ENCODE data around the gene ARFGEF2.
"Not testable (repeated sequence)": the region's sequence is repeated elsewhere in the genome, so short reads cannot be mapped to it uniquely, and the experiment has no call there.

ARFGEF2 gene

DNA sequence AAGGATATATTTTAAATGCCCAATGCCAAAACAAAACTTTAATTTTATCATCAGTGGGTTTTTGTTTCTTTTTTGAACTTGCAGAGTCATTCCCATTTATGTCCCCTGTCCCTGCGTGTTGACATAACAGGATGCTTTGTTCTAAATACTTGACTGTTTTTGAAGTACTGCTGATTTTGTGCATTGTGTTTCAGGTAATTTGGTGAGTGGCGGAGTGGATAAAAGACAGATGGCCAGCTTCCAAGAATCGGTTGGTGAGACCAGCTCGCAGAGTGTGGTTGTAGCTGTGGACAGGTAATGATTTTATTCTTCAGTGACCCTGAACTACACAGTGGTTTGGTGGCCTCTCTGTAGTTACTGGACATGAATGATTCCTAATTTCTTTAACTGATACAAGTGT lies 74.1 kb downstream of the ARFGEF2 start:
- DNase-seq (ENCODE audit: low read depth in 3 of 3), result no peak

DNA sequence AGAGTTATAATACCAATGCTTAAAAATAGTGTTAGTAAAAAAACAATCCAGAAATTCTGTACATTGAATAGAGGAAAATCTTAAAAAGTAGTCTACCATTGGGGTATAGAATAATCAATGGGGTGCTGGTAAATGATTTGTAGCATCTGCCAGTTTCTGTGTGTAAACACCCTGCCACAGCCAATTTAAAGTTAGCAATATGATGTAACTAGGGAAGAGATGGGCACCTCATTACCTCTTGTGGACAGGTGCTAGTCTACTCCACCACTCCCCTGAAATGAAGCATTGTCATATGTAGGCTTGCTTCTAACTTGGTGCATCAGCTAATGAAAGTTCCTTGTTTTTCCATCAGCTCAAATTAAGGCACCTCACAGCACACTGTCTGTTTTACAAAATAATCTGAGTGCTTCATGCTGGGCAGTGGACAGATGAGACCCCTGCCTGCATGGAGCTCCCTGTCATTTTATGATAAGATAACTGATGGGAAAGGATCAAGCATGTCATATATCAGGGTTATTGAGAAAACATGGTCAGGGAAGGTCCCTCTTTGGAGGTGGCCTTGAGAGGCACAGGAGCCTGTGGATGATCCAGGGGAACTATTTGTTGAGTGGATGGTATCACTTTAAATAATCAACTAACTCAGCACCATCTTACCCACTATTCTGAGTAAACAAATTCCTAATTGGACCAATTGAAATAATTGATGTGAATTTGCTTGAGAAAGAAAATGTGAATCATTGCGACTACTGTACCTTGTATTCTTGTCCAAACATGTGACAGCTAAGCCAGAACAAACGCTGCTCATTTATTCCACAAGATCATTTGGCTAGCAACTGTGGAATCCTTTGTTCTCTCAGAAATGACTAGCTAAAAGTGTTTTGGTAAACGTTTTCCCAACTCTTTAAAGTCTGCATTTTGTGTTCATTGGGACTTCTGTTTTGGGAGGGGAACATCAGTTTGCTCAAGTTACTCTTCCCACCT lies 78.7 kb downstream of the ARFGEF2 start:
- DNase-seq (ENCODE audit: low read depth in 3 of 3), result no peak

- DNase-seq (ENCODE audit: low read depth in 3 of 3), result no peak
These were observed 80.2 kb downstream of the ARFGEF2 start for GRCh38 chr20:49001741-49002140.

DNA sequence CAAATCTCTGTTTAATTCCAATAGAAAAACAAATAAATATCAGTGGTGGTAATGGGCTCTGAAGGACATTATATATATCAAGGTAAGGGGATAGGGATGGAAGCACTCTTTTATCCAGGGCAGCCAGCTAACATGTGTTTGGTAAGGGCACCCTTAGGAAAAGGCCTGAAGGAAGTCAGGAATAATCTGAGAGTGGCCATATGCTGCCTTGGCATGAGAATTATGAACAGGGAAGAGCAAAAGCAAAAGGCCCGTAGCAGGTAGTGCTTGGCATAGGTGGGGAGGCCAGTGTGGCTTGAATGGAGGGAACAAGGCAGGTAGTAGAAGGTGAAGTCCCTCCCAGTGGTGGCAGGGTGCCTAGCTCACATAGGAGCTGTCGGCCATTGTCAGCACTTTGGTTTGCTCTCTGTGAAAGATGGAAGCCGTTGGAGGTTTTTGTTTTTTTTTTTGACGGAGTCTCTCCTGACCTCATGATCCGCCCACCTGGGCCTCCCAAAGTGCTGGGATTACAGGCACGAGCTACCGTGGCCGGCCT lies 85.0 kb downstream of the ARFGEF2 start:
- DNase-seq (ENCODE audit: low read depth in 3 of 3), result no peak

DNA sequence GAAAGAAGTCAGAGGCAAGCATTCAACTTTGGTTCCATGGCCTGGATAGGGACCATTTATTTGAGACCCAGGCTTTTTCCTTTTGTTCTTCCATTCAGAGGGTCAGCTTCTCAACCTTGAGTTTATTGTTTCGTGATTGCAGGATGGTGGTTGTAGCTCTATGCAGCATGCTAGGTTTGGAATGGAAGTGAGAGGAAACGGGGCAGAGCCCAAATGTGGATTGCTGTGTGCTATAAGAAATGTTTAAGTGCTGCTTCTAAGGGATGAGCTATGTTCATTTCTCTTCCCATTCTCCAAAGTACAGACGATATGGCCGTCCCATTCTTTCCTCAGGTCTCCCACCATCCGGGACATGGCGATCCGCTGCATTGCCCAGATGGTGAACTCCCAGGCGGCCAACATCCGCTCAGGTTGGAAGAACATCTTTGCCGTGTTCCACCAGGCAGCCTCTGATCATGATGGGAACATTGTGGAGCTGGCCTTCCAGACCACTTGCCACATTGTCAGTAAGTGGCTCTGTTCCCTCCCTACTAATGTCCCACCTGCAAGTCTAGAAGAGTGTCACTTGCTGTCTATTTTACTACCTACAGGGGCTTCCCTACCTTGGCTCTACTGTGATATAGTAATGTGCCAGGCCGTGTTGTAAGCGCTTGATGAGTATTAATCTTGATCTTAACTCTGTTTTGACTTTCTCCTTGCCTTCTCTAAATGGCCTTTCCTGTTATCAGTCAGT lies 88.6 kb downstream of the ARFGEF2 start:
- no peak for DNase-seq (ENCODE audit: low read depth in 3 of 3)

GRCh38 chr20:49024220-49024619 lies 102.7 kb downstream of the ARFGEF2 start:
- no peak for DNase-seq (ENCODE audit: low read depth in 3 of 3)

- DNase-seq (ENCODE audit: low read depth in 3 of 3), result not testable (repeated sequence)
These were observed 106.7 kb downstream of the ARFGEF2 start for GRCh38 chr20:49028177-49028576.

DNA sequence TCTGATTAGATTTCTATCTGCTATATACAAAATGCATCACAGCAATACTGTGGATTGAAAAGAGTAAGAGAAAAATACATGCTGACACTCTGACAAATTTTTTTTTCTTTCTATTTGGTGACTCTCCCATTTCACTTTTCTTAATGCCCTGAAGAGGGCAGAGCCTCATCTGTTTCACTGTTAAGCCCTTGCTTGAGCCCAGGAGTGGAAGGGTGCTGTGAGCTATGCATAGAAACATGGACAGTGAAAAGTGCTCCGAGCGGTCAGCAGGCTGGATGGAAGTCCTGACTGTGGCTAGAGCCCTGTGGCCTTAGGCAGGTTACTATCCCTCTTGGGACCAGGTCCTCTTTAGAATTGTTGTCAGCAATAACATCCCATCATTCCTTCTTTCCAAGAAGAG lies 107.2 kb downstream of the ARFGEF2 start:
- DNase-seq (ENCODE audit: low read depth in 3 of 3), result no peak

DNA sequence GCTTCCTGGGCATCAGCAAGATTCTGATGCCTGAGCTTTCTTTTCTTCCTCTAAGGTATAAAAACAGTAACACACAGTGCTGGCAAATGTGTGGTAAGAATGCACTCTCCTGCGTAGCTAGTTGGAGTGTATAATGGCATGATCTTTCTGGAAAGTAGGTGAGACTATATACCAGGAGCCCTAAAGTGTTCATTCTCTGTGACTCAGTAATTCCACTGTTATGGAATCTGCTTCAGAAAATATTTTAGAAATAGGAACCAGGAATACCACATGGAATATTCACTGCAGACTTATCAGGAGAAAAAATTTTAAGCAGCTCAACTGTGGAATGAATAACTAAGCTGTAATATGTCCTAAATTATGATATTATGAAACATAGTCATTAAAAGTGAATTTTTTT lies 107.7 kb downstream of the ARFGEF2 start:
- no peak for DNase-seq (ENCODE audit: low read depth in 3 of 3)

DNA sequence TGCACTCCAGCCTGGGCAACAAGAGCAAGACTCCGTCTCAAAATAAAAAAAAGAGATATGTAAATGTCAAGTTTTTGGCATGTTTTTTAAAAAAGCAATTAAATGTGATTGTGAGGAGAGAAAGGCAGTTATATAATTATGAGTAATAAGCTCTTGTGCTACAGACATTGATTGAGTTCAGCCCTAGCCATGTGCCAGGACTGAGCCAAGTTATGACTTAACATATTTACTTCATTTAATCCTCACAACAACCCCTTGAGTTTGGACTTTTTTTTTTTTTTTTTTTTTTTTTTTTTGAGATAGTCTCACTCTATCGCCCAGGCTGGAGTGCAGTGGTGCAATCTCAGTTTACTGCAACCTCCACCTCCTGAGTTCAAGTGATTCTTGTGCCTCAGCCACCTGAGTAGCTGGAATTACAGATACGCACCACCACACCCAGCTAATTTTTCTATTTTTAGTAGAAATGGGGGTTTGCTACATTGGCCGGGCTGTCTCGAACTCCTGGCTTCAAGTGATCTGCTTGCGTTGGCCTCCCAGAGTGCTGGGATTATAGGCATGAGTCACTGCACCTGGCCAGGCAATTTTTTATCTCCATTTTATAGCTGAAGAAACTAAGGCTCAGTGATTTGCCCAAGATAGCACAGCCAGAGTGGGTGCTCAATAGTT lies 109.6 kb downstream of the ARFGEF2 start:
- DNase-seq (ENCODE audit: low read depth in 3 of 3), result no peak

DNA sequence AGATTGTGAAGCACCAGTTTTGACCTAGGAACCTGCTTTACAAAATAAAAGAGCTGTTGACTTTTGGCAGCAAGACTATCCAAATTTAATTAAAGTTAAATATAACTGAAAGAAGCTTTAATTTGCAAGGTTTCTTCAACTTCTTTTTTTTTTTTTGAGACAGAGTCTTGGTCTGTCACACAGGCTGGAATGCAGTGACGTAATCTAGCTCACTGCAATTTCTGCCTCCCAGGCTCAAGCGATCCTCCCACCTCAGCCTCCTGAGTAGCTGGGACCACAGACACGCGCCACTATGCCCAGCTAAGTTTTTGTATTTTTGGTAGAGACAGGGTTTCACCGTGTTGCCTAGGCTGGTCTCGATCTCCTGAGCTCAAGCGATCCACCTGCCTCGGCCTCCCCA lies 110.9 kb downstream of the ARFGEF2 start:
- no peak for DNase-seq (ENCODE audit: low read depth in 3 of 3)

DNA sequence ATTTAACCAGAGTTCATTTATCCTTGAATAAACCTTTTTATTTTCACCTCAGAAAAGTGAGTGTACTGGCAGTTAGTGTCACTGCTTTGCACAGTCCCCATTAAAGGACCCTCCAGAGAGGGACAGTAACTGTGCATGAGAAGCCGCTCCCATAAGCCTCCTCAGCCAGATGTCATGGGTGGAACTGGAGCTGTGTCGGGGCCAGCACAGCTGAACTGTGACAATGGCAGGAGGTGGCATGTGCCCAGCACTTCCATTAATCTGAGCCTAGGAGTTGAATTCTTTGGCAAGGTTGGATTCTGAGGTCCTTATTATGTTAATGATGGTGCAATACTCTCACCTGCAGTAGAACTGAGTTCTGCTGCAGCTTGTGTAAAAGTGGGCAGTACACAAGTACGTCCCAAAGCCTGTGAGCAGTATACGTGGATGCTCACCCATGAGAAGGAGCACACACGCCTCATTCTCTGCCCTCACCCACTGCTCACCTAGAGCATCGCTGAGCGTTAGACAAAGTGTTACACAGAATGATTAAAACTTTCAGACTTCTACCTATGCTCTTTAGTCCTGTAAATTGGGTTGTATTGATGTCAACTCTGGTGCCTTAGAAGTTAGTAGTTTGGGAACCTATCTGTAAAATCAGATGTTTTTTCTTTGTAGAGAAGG lies 112.7 kb downstream of the ARFGEF2 start:
- DNase-seq (ENCODE audit: low read depth in 3 of 3), result no peak

- DNase-seq (ENCODE audit: low read depth in 3 of 3), result no peak
These were observed 116.5 kb downstream of the ARFGEF2 start for GRCh38 chr20:49037962-49038387.

DNA sequence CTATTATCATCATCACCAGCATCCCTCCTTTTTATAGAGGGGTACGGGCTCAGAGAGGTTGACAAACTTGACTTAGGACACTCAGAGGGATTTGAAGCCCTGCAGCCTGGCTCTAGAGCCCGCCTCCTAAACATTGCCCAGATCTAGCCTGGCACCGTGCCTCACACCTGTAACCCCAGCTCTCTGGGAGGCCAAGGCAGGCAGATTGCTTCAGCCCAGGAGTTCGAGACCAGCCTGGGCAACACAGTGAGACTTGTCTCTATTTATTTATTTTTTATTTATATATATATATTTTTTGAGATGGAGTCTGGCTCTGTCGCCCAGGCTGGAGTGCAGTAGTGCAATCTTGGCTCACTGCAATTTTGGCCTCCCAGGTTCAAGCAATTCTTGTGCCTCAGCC lies 118.3 kb downstream of the ARFGEF2 start:
- no peak for DNase-seq (ENCODE audit: low read depth in 3 of 3)

GRCh38 chr20:49043000-49043399 lies 121.5 kb downstream of the ARFGEF2 start:
- DNase-seq (ENCODE audit: low read depth in 3 of 3), result no peak

- peak in 2 of 3 donors; percentile 7 to 19 for DNase-seq (ENCODE audit: low read depth in 3 of 3)
These were observed 124.1 kb downstream of the ARFGEF2 start for GRCh38 chr20:49045440-49046086.

- DNase-seq (ENCODE audit: low read depth in 3 of 3), result peak; percentile 90 to 91 (median 91)
These were observed 124.8 kb downstream of the ARFGEF2 start, which contains the start of gene CSE1L for GRCh38 chr20:49046087-49046900. Gene CSE1L, plus strand, starts transcription at chr20:49046312. Its CDS starts 12,152 bp downstream, at chr20:49058464.

DNA sequence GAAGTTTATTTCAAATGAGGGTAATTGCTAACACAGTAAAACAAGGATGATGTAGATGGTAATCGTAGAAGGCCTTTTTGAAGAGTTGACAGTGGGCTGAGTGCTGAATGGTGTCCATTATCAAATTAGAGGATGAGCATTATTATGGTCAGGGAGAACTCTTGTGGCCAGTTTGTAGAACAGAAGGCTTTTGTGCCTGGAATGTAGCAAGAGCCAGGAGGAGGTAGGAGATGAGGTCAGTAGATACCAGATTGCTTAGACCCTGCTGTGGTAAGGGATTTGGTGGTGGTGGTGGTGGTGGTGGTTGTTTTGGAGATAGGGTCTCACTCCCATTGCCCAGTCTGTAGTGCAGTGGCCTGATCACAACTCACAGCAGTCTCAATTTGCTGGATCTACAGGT lies 130.8 kb downstream of the ARFGEF2 start:
- no peak for DNase-seq (ENCODE audit: low read depth in 3 of 3)

GRCh38 chr20:49054056-49054643 lies 132.6 kb downstream of the ARFGEF2 start:
- no peak for DNase-seq (ENCODE audit: low read depth in 3 of 3)

GRCh38 chr20:49063279-49063678 lies 141.8 kb downstream of the ARFGEF2 start:
- DNase-seq (ENCODE audit: low read depth in 3 of 3), result no peak
